Mesendoderm (in vitro differentiated cells): ENCODE data around the gene DIAPH1.

Source experiments
- DNase-seq: peaks from one replicate; pipeline ENCODE4 v3.0.0; 2013
- H2AK5ac ChIP-seq: 2 replicates; pipeline ENCODE4 v1.6.1; 2013; ENCODE audit warnings: low read length, inconsistent platforms
- H2BK120ac ChIP-seq: 2 replicates; pipeline ENCODE4 v1.6.1; 2013; ENCODE audit warnings: low read depth, mild to moderate bottlenecking, low read length, moderate library complexity, mixed read lengths
- H2BK15ac ChIP-seq: replicated peaks from 2 replicates; pipeline ENCODE4 v1.6.1; 2013; ENCODE audit warnings: low read depth, mild to moderate bottlenecking, moderate library complexity
- H2BK5ac ChIP-seq: 2 replicates; pipeline ENCODE4 v1.6.1; 2013; ENCODE audit warnings: low read length, inconsistent platforms
- H3K18ac ChIP-seq: 2 replicates; pipeline ENCODE4 v1.6.1; 2013; ENCODE audit warnings: mild to moderate bottlenecking, low read length, mixed read lengths
- H3K23ac ChIP-seq: one replicate; pipeline ENCODE4 v1.6.1; 2013; ENCODE audit warnings: low read length
- H3K27ac ChIP-seq: 2 replicates; pipeline ENCODE4 v1.5.1; 2013; ENCODE audit warnings: low read depth, mild to moderate bottlenecking, inconsistent platforms, low read length, moderate library complexity
- H3K27me3 ChIP-seq: 2 replicates; pipeline ENCODE4 v1.6.1; 2013; ENCODE audit warnings: low read length, control low read depth, mild to moderate bottlenecking, inconsistent platforms; ENCODE audit not compliant: insufficient read depth, poor library complexity
- H3K36me3 ChIP-seq: 2 replicates; pipeline ENCODE4 v1.6.1; 2013; ENCODE audit warnings: low read length, inconsistent platforms; ENCODE audit not compliant: control insufficient read depth, insufficient read depth
- H3K4ac ChIP-seq: one replicate; pipeline ENCODE4 v1.6.1; 2013; ENCODE audit warnings: low read depth, mild to moderate bottlenecking, low read length, moderate library complexity
- H3K4me1 ChIP-seq: 2 replicates; pipeline ENCODE4 v1.6.1; 2013; ENCODE audit warnings: low read depth, low read length, inconsistent platforms; ENCODE audit not compliant: control insufficient read depth
- H3K4me2 ChIP-seq: 2 replicates; pipeline ENCODE4 v1.6.1; 2013; ENCODE audit warnings: low read length
- H3K4me3 ChIP-seq: 2 replicates; pipeline ENCODE4 v1.5.1; 2013; ENCODE audit warnings: mild to moderate bottlenecking, low read length
- H3K56ac ChIP-seq: one replicate; pipeline ENCODE4 v1.6.1; 2013; ENCODE audit warnings: low read length
- H3K79me1 ChIP-seq: 2 replicates; pipeline ENCODE4 v1.6.1; 2013; ENCODE audit warnings: low read length, inconsistent platforms
- H3K79me2 ChIP-seq: 2 replicates; pipeline ENCODE4 v1.6.1; 2013; ENCODE audit warnings: mild to moderate bottlenecking, low read length; ENCODE audit not compliant: control insufficient read depth, insufficient read depth
- H3K9ac ChIP-seq: 2 replicates; pipeline ENCODE4 v1.6.1; 2013; ENCODE audit warnings: low read length, inconsistent platforms
- H4K5ac ChIP-seq: one replicate; pipeline ENCODE4 v1.6.1; 2013; ENCODE audit warnings: low read length
- H4K8ac ChIP-seq: one replicate; pipeline ENCODE4 v1.6.1; 2013; ENCODE audit warnings: low read depth, mild to moderate bottlenecking, control low read depth, low read length, moderate library complexity
- WGBS: extraction: QIAGEN DNeasy Blood & Tissue Kit; methylation state at CpG from one replicate; pipeline ENCODE4 v1.1.7; 2013; ENCODE audit warnings: low lambda C conversion rate, missing lambda C conversion rate; ENCODE audit not compliant: insufficient coverage; ENCODE audit errors: extremely low coverage; 5-methylcytosine and 5-hydroxymethylcytosine counted together

Gene DIAPH1

DNA sequence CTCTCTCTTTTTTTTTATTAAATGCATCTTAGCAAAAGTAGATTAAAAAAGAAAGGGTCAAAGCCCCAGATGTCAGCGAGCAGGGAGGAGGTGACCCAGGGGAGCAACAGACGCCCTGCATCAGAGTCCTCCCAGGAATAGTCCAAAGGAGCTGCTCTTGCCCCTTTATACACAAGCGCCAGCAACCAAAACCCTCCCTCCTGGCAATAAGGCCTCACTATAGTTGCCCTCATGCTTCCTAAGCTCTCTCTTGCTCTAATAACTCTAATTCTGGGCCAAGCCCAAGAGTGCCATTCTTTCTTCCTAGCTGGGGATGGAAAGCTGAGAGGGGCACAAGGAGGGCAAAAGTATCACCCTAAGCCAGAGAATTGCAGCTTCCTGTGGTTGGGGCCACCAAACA is 103.7 kb downstream of the DIAPH1 start:
- H4K5ac ChIP-seq = no peak overlapping the region
- peak overlapping the region; percentile 97 for H3K27ac ChIP-seq
- H2BK15ac ChIP-seq = no peak overlapping the region
- H3K79me2 ChIP-seq = no peaks in the 10 kb centered on the region
- no peaks in the 10 kb centered on the region for H3K79me1 ChIP-seq
- no peak overlapping the region for H3K23ac ChIP-seq
- no CpG with 5 or more reads among the region's 3 CpGs for WGBS
- peaks cover 5% of the 10 kb centered on the region for H3K4me1 ChIP-seq
- no peak overlapping the region for H3K4ac ChIP-seq
- H3K56ac ChIP-seq = peak overlapping the region; percentile 11
- H2AK5ac ChIP-seq = no peak overlapping the region
- H3K4me2 ChIP-seq = no peak overlapping the region
- H2BK120ac ChIP-seq = no peak overlapping the region
- no peak overlapping the region for H3K4me3 ChIP-seq
- no peak for DNase-seq
- peak overlapping the region; percentile 58 for H2BK5ac ChIP-seq
- peak overlapping the region; percentile 46 for H3K9ac ChIP-seq
- no peak overlapping the region for H4K8ac ChIP-seq
- no peaks in the 10 kb centered on the region for H3K27me3 ChIP-seq
- peak overlapping the region; percentile 60 for H3K18ac ChIP-seq
- H3K36me3 ChIP-seq = peaks cover 2% of the 10 kb centered on the region

DNA sequence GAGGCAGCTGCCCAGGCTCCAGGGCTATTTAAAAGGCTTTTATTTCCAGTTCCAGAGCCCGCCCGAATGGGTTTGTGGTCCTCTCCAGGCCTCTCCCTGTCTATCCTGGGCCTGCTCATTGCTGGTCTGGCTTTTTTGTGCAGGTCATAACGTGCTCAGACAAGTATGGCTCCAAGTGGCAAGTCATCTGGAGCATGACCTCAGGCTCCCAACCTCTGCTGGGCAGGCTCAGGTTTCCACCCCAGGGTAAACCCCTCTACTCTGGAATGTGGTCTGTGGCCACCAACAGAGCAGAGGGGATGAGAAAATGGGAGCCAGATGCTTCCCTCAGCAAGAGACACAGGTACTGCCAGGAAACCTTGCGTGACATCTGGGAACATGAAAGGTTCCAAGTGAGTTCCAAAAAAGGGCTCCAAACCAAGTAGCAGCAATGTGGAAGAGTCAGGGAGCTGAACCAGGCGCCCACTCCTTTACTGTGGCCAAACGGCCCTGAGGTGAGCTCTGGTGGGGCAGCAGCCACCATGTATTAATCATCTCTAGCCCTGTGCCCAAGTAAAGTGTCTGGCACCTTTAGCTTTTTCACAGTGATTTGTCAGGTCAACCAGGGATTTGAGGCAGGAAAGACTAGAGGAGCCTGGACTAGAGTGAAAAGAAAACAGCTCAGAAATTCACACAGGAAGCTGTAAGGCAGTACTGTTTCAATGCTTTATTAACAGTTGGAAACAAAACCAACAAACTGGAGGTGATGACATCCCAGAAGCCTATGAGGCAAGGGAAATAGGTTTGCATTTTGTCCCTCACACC is 104.3 kb downstream of the DIAPH1 start:
- peaks cover 2% of the 10 kb centered on the region for H3K36me3 ChIP-seq
- no peak overlapping the region for H2BK120ac ChIP-seq
- no peaks in the 10 kb centered on the region for H3K79me1 ChIP-seq
- H2AK5ac ChIP-seq = no peak overlapping the region
- no CpG with 5 or more reads among the region's 6 CpGs for WGBS
- peak overlapping the region; percentile 77 for H3K4ac ChIP-seq
- H4K8ac ChIP-seq = no peak overlapping the region
- no peaks in the 10 kb centered on the region for H3K79me2 ChIP-seq
- peak overlapping the region; percentile 60 for H3K18ac ChIP-seq
- no peak overlapping the region for H3K23ac ChIP-seq
- peak overlapping the region; percentile 94 for H3K9ac ChIP-seq
- H3K27me3 ChIP-seq = no peaks in the 10 kb centered on the region
- H3K4me1 ChIP-seq = peaks cover 5% of the 10 kb centered on the region
- H2BK15ac ChIP-seq = no peak overlapping the region
- H3K4me2 ChIP-seq = no peak overlapping the region
- no peak overlapping the region for H4K5ac ChIP-seq
- no peak overlapping the region for H2BK5ac ChIP-seq
- peak overlapping the region; percentile 97 for H3K27ac ChIP-seq
- H3K56ac ChIP-seq = peak overlapping the region; percentile 99
- H3K4me3 ChIP-seq = no peak overlapping the region
- DNase-seq = peak; percentile 96

DNA sequence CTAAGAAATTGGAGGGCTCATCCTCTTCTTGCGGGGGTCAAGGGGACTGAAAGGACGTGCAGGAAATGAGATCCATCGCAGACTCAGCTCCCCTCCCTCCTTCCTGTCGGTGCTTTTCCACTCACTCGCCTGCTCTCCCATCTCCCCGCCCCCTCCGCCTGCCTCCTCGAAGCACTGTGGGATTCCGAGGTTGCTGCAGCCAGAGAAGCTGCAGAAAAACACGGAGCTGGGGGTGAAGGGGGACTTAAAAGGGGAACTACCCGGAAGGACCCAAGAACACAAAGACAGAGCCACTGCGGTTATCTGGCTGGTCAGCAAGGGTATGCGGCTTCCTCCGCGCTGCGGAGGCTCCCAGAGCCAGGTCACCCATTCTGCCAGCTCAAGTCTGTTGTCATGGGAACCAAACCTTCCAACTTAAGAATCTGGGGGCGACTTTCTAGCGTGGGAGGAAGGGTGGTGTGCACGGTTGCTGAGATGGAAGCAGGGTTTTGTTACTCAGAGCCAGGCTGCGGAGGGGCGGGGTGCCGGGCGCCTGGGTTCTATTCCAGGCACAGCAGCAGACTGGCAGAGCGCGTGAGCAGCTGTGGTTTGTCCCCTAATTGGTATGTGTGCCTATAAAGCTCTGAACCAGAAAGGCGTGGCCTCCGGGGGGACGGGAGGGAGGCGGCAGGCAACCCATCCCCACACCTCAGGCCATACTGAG is 105.0 kb downstream of the DIAPH1 start:
- H2AK5ac ChIP-seq = peak overlapping the region; percentile 40
- H3K4me1 ChIP-seq = peaks cover 9% of the 10 kb centered on the region
- peak overlapping the region; percentile 31 for H2BK120ac ChIP-seq
- H3K18ac ChIP-seq = peak overlapping the region; percentile 69
- H3K36me3 ChIP-seq = peaks cover 2% of the 10 kb centered on the region
- H3K79me2 ChIP-seq = no peaks in the 10 kb centered on the region
- H2BK15ac ChIP-seq = no peak overlapping the region
- H3K56ac ChIP-seq = peak overlapping the region; percentile 99
- H3K27me3 ChIP-seq = no peaks in the 10 kb centered on the region
- H3K4ac ChIP-seq = peak overlapping the region; percentile 81
- H3K4me2 ChIP-seq = peak overlapping the region; percentile 100
- no peak overlapping the region for H3K23ac ChIP-seq
- peak overlapping the region; percentile 40 for H3K4me3 ChIP-seq
- peak overlapping the region; percentile 65 for H2BK5ac ChIP-seq
- H3K9ac ChIP-seq = peak overlapping the region; percentile 94
- no peaks in the 10 kb centered on the region for H3K79me1 ChIP-seq
- no CpG with 5 or more reads among the region's 29 CpGs for WGBS
- no peak overlapping the region for H4K5ac ChIP-seq
- H3K27ac ChIP-seq = peak overlapping the region; percentile 97
- peak; percentile 93 for DNase-seq
- H4K8ac ChIP-seq = no peak overlapping the region

DNA sequence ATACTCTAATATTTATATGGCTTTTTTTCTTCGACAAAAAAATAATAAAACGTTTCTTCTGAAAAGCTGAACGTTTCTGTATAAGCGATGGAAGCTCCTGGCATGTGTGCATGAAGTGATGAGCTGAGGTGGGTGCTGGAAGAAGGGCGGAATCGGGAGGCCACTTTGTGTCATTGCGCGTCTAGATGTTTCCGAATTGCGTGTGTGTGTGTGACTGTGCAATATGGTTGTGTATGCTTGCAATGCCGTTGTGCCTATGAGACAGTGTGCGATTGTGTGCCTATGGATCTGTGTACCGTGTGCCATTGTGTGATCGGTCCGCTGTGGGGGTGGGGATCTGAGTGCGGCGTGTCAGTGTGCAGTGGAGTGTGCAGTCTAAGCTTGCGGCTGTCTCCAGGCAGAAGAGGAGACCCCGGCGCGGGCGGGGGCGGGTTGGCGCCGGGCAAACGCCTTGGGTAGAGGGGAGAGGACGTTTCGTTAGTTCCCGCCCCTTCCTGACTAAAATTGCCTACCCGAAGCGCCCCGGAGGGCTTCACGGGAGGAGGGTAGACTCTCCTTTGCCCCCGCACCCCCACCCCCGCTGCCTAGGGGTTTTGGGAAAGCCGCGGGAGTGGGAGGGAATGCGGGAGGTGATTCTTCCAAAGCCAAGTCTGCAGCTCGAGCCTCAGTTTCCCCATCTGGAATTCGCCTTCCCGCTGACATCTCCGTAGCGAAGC is 105.7 kb downstream of the DIAPH1 start:
- no CpG with 5 or more reads among the region's 43 CpGs for WGBS

DNA sequence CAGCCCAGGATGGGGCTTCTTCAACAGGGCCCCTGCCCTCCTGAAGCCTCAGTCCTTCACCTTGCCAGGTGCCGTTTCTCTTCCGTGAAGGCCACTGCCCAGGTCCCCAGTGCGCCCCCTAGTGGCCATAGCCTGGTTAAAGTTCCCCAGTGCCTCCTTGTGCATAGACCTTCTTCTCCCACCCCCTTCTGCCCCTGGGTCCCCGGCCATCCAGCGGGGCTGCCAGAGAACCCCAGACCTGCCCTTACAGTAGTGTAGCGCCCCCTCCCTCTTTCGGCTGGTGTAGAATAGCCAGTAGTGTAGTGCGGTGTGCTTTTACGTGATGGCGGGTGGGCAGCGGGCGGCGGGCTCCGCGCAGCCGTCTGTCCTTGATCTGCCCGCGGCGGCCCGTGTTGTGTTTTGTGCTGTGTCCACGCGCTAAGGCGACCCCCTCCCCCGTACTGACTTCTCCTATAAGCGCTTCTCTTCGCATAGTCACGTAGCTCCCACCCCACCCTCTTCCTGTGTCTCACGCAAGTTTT is 106.3 kb downstream of the DIAPH1 start:
- peaks cover 2% of the 10 kb centered on the region for H3K36me3 ChIP-seq
- H2BK15ac ChIP-seq = no peak overlapping the region
- peak overlapping the region; percentile 33 for H3K4me3 ChIP-seq
- no CpG with 5 or more reads among the region's 28 CpGs for WGBS
- no peak overlapping the region for H2BK5ac ChIP-seq
- H3K23ac ChIP-seq = no peak overlapping the region
- H4K5ac ChIP-seq = no peak overlapping the region
- peak overlapping the region; percentile 99 for H3K56ac ChIP-seq
- peaks cover 15% of the 10 kb centered on the region for H3K4me1 ChIP-seq
- no peak overlapping the region for H2BK120ac ChIP-seq
- H3K79me2 ChIP-seq = no peaks in the 10 kb centered on the region
- H3K27me3 ChIP-seq = no peaks in the 10 kb centered on the region
- no peak overlapping the region for H4K8ac ChIP-seq
- peak overlapping the region; percentile 9 for H3K18ac ChIP-seq
- H3K79me1 ChIP-seq = no peaks in the 10 kb centered on the region
- DNase-seq = peak; percentile 97
- no peak overlapping the region for H3K4ac ChIP-seq
- H3K4me2 ChIP-seq = peak overlapping the region; percentile 100
- H3K9ac ChIP-seq = peak overlapping the region; percentile 94
- H2AK5ac ChIP-seq = no peak overlapping the region
- H3K27ac ChIP-seq = no peak overlapping the region

More for the DNA sequence above, 105.7 kb downstream of the DIAPH1 start:
- no peak overlapping the region for H2BK120ac ChIP-seq
- H2AK5ac ChIP-seq = no peak overlapping the region
- peak overlapping the region; percentile 100 for H3K4me2 ChIP-seq
- H3K4me1 ChIP-seq = peaks cover 13% of the 10 kb centered on the region
- peak overlapping the region; percentile 99 for H3K56ac ChIP-seq
- H3K18ac ChIP-seq = peak overlapping the region; percentile 69
- peak overlapping the region; percentile 97 for H3K27ac ChIP-seq
- H3K9ac ChIP-seq = peak overlapping the region; percentile 94
- H2BK15ac ChIP-seq = no peak overlapping the region
- H4K5ac ChIP-seq = no peak overlapping the region
- peak overlapping the region; percentile 81 for H3K4ac ChIP-seq
- H4K8ac ChIP-seq = peak overlapping the region; percentile 7
- peak; percentile 61 for DNase-seq
- no peaks in the 10 kb centered on the region for H3K27me3 ChIP-seq
- peak overlapping the region; percentile 40 for H3K4me3 ChIP-seq
- H3K36me3 ChIP-seq = peaks cover 2% of the 10 kb centered on the region
- H3K23ac ChIP-seq = peak overlapping the region; percentile 48
- peak overlapping the region; percentile 83 for H2BK5ac ChIP-seq
- no peaks in the 10 kb centered on the region for H3K79me1 ChIP-seq
- H3K79me2 ChIP-seq = no peaks in the 10 kb centered on the region
